Loucy (cell line): Measurements from ENCODE around the gene CTU2.

Experiments used
- H2AFZ ChIP-seq: fragments of 200-600 bp; sonication (generic); 2 replicates; pipeline ENCODE4 v1.6.0; 2016; ENCODE audit warnings: antibody characterized with exemption, mild to moderate bottlenecking, low read length, moderate library complexity
- H3F3A ChIP-seq: fragments of 200-600 bp; 2 replicates; pipeline ENCODE4 v1.6.0; 2016; ENCODE audit warnings: antibody characterized with exemption, low read depth, mild to moderate bottlenecking
- H3K27me3 ChIP-seq: fragments of 200-600 bp; sonication (generic); 2 replicates; pipeline ENCODE4 v1.6.1; 2014; ENCODE audit warnings: low read length, mild to moderate bottlenecking; ENCODE audit not compliant: insufficient read depth, poor library complexity, severe bottlenecking
- H3K36me3 ChIP-seq: fragments of 200-600 bp; sonication (generic); 2 replicates; pipeline ENCODE4 v1.6.1; 2016; ENCODE audit warnings: low read length; ENCODE audit not compliant: insufficient read depth
- H3K4me1 ChIP-seq: fragments of 200-600 bp; sonication (generic); 2 replicates; pipeline ENCODE4 v1.5.1; 2014; ENCODE audit warnings: low read length, mild to moderate bottlenecking; ENCODE audit not compliant: insufficient read depth, poor library complexity, severe bottlenecking
- H3K4me2 ChIP-seq: fragments of 200-600 bp; sonication (generic); 2 replicates; pipeline ENCODE4 v1.6.0; 2014; ENCODE audit warnings: antibody characterized with exemption, low read length, low read depth, mild to moderate bottlenecking; ENCODE audit not compliant: poor library complexity, severe bottlenecking
- H3K4me3 ChIP-seq: fragments of 200-600 bp; sonication (generic); 2 replicates; pipeline ENCODE4 v1.5.1; 2014; ENCODE audit warnings: low read length, mild to moderate bottlenecking, mixed read lengths; ENCODE audit not compliant: poor library complexity, severe bottlenecking
- H3K79me2 ChIP-seq: fragments of 200-600 bp; sonication (generic); 2 replicates; pipeline ENCODE4 v1.6.1; 2014; ENCODE audit warnings: low read length; ENCODE audit not compliant: insufficient read depth
- H3K9ac ChIP-seq: fragments of 200-600 bp; sonication (generic); 2 replicates; pipeline ENCODE4 v1.6.0; 2014; ENCODE audit warnings: mild to moderate bottlenecking, low read depth, low read length, moderate library complexity; ENCODE audit not compliant: poor library complexity, severe bottlenecking
- H3K9me2 ChIP-seq: fragments of 200-600 bp; sonication (generic); replicated peaks from 2 replicates; pipeline ENCODE4 v1.6.1; 2016; ENCODE audit warnings: low read depth, low read length, mixed read lengths
- H3K9me3 ChIP-seq: fragments of 200-600 bp; sonication (generic); 2 replicates; pipeline ENCODE4 v1.6.1; 2014; ENCODE audit warnings: mild to moderate bottlenecking, antibody characterized with exemption, low read length, low read depth; ENCODE audit not compliant: insufficient read depth
- H4K20me1 ChIP-seq: fragments of 200-600 bp; sonication (generic); 2 replicates; pipeline ENCODE4 v1.6.0; 2014; ENCODE audit warnings: antibody characterized with exemption, low read length, mild to moderate bottlenecking; ENCODE audit not compliant: insufficient read depth, poor library complexity, severe bottlenecking
- EZH2phosphoT487 ChIP-seq: fragments of 200-600 bp; IDR thresholded peaks from 2 replicates; pipeline ENCODE4 v1.6.1; 2018; ENCODE audit warnings: antibody characterized with exemption, mild to moderate bottlenecking, moderate library complexity, borderline replicate concordance
- TF ChIP-seq, protein P1 (sequence below): fragments of 200-600 bp; sonication (generic); conservative IDR thresholded peaks from 2 replicates; pipeline ENCODE4 v1.5.1; 2014; ENCODE audit warnings: mild to moderate bottlenecking, antibody characterized with exemption, low read length

The CTU2 gene

DNA sequence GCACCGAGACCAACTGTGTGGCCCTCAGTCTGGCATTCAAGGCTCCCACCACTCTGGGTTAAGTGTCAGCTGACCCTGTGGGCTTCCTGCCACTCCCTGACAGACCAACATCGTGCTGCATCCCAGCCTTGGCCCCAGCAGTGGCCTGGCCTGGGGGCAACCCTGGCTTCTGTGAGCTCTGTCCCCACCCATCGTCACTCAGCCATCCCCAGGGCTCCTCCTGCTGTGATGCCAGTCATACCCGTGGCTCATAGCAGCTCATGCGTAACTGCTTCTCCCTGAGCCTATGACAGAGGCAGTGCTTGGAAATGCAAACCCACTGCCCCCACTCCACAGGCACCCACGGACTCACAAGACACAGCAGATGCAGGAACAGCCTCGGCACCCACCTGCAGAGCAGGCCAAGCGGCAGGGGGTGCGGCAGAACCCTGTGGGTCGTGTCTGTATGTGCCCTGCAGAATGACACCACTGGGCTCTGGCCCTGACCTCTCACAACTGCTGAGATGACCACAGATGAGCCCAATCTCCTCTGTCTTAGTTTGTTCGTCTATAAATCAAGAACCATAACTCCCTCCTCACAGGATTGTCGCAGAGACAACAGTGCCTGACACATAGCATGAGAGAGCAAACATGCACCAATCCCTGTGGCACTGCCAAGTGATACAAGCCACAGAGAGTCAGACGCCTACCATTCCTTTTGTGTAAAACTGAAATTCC lies 52.1 kb downstream of the CTU2 start:
- no peak overlapping the region for H2AFZ ChIP-seq
- H3K36me3 ChIP-seq: peaks cover under 1% of the 10 kb centered on the region; the same call in 1 of the 2 replicates
- no peak overlapping the region for H3K4me2 ChIP-seq
- TF ChIP-seq, protein P1, sequence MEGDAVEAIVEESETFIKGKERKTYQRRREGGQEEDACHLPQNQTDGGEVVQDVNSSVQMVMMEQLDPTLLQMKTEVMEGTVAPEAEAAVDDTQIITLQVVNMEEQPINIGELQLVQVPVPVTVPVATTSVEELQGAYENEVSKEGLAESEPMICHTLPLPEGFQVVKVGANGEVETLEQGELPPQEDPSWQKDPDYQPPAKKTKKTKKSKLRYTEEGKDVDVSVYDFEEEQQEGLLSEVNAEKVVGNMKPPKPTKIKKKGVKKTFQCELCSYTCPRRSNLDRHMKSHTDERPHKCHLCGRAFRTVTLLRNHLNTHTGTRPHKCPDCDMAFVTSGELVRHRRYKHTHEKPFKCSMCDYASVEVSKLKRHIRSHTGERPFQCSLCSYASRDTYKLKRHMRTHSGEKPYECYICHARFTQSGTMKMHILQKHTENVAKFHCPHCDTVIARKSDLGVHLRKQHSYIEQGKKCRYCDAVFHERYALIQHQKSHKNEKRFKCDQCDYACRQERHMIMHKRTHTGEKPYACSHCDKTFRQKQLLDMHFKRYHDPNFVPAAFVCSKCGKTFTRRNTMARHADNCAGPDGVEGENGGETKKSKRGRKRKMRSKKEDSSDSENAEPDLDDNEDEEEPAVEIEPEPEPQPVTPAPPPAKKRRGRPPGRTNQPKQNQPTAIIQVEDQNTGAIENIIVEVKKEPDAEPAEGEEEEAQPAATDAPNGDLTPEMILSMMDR: no peak
- TF ChIP-seq EZH2phosphoT487: no peak
- peaks cover 55% of the 10 kb centered on the region; the same call in 1 of the 2 replicates for H3K79me2 ChIP-seq
- no peaks in the 10 kb centered on the region for H3K9me3 ChIP-seq
- H3K4me1 ChIP-seq: no peaks in the 10 kb centered on the region
- H3K27me3 ChIP-seq: no peaks in the 10 kb centered on the region
- peaks cover 16% of the 10 kb centered on the region for H4K20me1 ChIP-seq
- H3K4me3 ChIP-seq: no peak overlapping the region
- H3K9ac ChIP-seq: no peak overlapping the region
- no peaks in the 10 kb centered on the region for H3K9me2 ChIP-seq
- H3F3A ChIP-seq: no peaks in the 10 kb centered on the region

DNA sequence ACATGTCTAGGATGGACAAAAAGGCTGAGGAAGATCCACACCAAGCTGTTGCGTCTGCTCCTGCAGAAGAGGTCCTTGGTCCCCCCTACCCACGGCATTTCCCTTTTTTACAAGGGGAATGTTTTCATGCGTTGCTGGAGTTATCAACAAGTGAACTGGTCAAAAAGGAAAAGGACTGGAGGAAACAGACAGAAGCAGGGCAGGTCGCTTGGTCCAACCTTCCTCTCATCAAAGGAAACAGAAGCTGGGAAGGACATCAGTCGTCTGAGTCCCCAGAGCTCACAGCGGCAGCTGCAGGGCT lies 52.6 kb downstream of the CTU2 start:
- H3K4me1 ChIP-seq: no peaks in the 10 kb centered on the region
- TF ChIP-seq EZH2phosphoT487: no peak
- TF ChIP-seq, protein P1: no peak
- no peaks in the 10 kb centered on the region for H3F3A ChIP-seq
- no peaks in the 10 kb centered on the region for H3K27me3 ChIP-seq
- no peak overlapping the region for H3K9ac ChIP-seq
- no peaks in the 10 kb centered on the region for H3K9me2 ChIP-seq
- peaks cover 16% of the 10 kb centered on the region for H4K20me1 ChIP-seq
- peaks cover 5% of the 10 kb centered on the region; the same call in 1 of the 2 replicates for H3K36me3 ChIP-seq
- H3K4me3 ChIP-seq: no peak overlapping the region
- no peak overlapping the region for H2AFZ ChIP-seq
- H3K9me3 ChIP-seq: no peaks in the 10 kb centered on the region
- no peak overlapping the region for H3K4me2 ChIP-seq
- H3K79me2 ChIP-seq: peaks cover 55% of the 10 kb centered on the region; the same call in 1 of the 2 replicates

DNA sequence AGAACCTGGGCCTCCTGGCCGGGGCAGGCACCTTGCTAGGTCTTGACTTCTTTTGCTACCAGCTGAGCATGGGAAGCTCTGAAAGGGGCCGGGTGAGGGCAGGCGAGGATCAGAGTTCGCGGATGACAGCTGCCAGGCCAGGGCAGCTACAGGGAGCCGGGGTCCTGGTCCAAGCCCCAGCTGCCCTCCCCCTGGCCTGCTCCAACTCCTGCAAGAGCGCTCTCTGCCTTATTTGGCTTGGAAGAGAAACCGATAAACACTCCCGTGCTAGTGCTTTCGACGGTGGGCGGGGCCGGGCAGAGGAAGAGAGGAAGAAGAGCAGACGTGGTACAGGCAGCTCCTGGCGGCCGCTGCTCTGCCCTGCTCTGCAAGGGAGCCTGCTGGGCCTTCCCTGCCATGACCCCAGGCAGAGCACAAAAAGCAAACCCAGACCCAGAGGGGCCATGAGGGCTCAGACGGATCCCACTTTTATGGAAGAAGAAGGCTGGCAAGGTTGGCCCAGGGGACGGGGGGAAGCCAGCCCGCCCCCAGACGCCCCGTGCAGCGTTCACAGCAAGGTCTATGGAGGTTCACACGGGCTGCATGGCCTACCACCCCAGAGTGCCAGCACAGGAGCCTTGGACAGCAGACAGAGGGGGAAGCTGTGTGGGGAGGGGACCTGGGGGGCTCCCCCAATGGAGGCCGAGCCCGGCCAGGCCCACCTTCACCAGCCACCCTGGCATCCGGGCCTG lies 53.1 kb downstream of the CTU2 start:
- TF ChIP-seq, protein P1: no peak
- no peak for TF ChIP-seq EZH2phosphoT487
- no peaks in the 10 kb centered on the region for H3F3A ChIP-seq

More for the DNA sequence above, 53.1 kb downstream of the CTU2 start:
- Histone ChIP-seq H3K4me2 (no peak overlapping the region), H3K9me2 (no peaks in the 10 kb centered on the region), H3K4me1 (no peaks in the 10 kb centered on the region), H3K79me2 (peaks cover 53% of the 10 kb centered on the region; the same call in 1 of the 2 replicates), H3K4me3 (no peak overlapping the region), H3K9ac (no peak overlapping the region), H2AFZ (no peak overlapping the region), H4K20me1 (peaks cover 16% of the 10 kb centered on the region), H3K36me3 (peaks cover 7% of the 10 kb centered on the region; the same call in 1 of the 2 replicates), H3K9me3 (no peaks in the 10 kb centered on the region), H3K27me3 (no peaks in the 10 kb centered on the region)
